Stimulated activated CD8-positive, alpha-beta memory T cell treated with anti-CD3 and anti-CD28 coated beads, Interleukin-4, amount 100 ng/mL, for 1 hour (primary cell): ENCODE data around the gene KMT2D.

Experiments
- DNase-seq, 2 donors: peaks; one replicate each; pipeline ENCODE4 v3.0.0-alpha.2; 2020; ENCODE audit warnings: low read depth in 2 of 2, low spot score in 1 of 2

KMT2D gene

DNA sequence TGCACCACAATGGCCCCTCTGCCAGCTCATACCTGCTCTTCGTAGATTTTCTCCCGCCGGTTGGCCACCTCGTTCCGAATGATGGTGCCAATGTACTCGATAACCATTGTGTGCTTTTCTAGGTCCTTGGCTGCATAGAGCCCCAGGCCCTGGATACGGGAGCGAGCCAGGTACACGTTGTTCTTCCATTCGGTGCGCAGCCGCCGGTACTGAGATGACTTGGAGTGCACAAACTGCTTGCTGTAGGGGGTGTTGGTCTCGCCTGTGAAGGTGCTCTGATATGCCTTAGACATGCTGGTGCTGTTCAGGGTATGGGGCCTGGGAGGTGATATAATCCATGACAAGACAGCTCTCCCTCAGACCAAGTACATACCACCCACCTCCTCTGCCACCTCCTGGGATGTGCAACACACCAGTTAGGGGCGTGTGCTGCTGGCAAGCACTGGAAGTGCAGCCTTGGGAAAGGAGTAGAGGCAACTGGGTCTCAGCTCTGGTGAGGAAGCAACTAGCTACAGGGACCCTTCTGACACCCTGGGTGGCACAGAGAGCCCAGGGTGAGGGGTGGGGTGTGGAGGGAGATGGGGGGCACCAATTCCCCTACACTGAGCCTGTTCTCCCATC lies 37.9 kb downstream of the KMT2D start:
- DNase-seq = no peak

DNA sequence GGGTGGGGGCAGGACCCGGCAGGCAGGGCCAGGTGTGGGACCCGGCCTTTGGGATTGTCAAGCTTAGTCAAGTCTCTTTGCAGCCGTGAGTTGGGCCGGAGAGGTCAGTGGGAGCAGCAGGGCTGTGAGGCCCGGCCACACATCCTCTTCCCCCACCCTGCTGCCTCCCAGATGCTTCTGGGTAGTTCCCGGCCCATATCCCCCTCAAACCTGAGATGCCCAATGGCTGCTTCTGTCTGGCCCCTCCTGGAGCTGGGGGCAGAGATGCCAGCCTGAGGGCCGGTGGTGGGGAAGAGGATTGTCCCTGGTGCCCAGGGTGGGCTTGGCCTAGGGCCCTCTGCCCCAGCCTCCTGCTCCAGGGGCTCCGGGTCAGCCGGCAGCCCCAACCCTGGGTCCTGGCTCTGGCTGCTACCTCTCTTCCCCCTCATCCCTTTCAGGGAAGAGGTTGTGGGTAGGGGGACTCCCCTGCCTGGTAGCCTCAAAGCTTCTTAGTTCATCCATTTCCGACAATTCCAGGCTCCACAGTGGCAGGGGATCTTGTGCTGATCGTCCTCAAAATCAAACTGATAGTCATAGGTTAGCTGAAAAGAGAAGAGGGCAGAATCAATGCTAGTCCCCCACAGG lies 39.2 kb downstream of the KMT2D start:
- no peak for DNase-seq

GRCh38 chr12:49020441-49020840 lies 40.2 kb downstream of the KMT2D start:
- no peak for DNase-seq

GRCh38 chr12:49019443-49020324 lies 40.9 kb downstream of the KMT2D start:
- DNase-seq = no peak

DNA sequence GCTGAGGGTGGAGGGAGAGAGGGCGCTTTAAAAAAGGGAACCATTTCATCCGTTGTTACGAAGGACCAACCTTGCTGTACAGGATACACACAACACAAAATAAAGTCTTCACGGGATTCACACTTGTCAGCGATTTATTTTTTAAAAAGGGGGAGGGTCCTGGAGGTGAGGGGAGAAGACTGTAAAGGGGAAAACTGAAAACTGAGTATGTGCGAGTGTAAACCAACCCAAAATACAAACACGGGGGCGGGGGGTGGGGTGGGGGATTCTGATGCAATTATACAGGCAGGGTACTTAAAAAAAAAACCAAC lies 41.5 kb downstream of the KMT2D start:
- no peak for DNase-seq

- peak; percentile 85 to 94 for DNase-seq
Observed at GRCh38 chr12:49018261-49019119, 42.1 kb downstream of the KMT2D start, which contains the start of gene PRKAG1. Gene PRKAG1, minus strand, starts transcription at chr12:49018776. Its CDS starts 36 bp downstream, at chr12:49018740.

DNA sequence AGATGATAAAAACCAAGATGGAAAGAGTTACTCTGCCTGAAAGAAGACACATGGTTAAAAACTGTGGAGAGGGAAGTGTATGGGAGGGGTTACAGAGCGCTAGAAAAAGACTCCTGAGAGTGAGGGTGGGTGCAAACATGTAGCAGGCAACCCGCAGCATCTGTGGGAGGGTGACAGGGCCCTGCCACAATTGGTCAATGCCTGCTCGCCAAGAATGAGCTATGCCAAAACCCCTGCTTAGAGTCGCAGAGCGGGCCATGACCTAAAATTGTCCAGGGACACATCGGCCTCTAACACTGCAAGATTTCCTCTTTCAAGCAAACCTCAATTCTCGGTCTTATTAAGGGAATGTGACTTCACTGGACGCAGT lies 42.7 kb downstream of the KMT2D start:
- DNase-seq = no peak

GRCh38 chr12:49015196-49015595 lies 45.4 kb downstream of the KMT2D start:
- DNase-seq = no peak

DNA sequence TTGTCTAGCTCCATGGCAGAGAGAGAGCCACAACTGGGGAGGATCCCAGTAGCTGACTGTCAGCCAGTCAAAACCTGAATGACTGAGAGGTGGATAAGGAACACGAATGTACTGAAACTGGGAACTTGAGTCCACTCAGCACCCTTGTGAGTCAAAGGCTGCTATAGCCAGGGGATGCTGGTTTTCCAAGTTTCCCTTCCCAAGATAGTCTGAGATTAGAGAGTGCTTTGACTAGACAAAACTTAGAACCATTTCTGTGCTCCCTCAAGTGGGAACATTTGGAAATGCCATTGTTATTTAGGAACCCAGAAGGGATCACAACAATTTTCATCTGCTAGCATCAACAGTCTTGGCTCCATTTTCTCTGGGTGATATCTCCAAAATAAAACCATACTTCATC lies 46.0 kb downstream of the KMT2D start:
- DNase-seq = no peak

GRCh38 chr12:49013428-49013827 lies 47.2 kb downstream of the KMT2D start:
- no peak for DNase-seq

DNA sequence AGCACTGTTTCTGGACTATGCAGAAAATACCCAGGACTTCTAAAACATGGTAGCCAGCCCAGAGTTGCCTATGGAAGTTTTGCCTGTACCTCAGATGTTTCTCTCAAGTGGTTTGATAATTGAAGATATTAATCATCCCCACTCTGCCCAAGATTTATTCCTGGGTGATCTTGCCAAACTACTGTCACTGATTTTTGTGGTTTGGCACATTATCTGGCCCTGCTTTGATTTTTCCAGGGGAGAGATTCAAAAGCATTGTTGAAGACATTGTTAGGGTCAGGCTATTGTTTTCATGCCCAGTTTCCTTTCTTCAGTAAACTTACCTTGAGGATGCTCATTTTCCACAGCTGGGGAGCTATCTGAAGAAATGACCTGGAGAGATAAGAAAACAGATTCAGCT lies 47.9 kb downstream of the KMT2D start:
- no peak for DNase-seq
